Skeletal muscle tissue (tissue), 4 donors: Measurements from ENCODE around the gene SFMBT2. TPM values are rescaled to one million over a fixed set of nuclear protein-coding genes. Genes with fewer than 3 reads are reported as not detected.

Experiments
- H3K27ac ChIP-seq: one replicate; pipeline ENCODE4 v1.7.0; 2013; ENCODE audit warnings: mild to moderate bottlenecking, low read depth, low read length, inconsistent platforms
- H3K27me3 ChIP-seq, 3 donors: one replicate each; pipeline ENCODE4 v1.7.0; 2013; ENCODE audit warnings: low read length in 3 of 3; ENCODE audit not compliant: control insufficient read depth in 3 of 3, insufficient read depth in 3 of 3
- H3K36me3 ChIP-seq, 3 donors: one replicate each; pipeline ENCODE4 v1.7.0; 2013; ENCODE audit warnings: low read length in 3 of 3; ENCODE audit not compliant: control insufficient read depth in 3 of 3, insufficient read depth in 3 of 3
- H3K4me1 ChIP-seq, 3 donors: one replicate each; pipeline ENCODE4 v1.7.0; 2013; ENCODE audit warnings: low read length in 3 of 3, mild to moderate bottlenecking in 3 of 3; ENCODE audit not compliant: control insufficient read depth in 3 of 3, insufficient read depth in 3 of 3
- H3K4me3 ChIP-seq, 3 donors: one replicate each; pipeline ENCODE4 v1.7.0; 2013; ENCODE audit warnings: low read length in 3 of 3
- H3K9ac ChIP-seq, 3 donors: one replicate each; pipeline ENCODE4 v1.7.0; 2013; ENCODE audit warnings: low read length in 3 of 3, mild to moderate bottlenecking in 3 of 3, moderate library complexity in 2 of 3, low read depth in 1 of 3
- H3K9me3 ChIP-seq, 3 donors: one replicate each; pipeline ENCODE4 v1.7.0; 2013; ENCODE audit warnings: low read length in 3 of 3; ENCODE audit not compliant: control insufficient read depth in 3 of 3
- total RNA-seq: library from RNA; depleted of rRNA; stranded (reverse); fragments of >200 nt; gene quantifications from one replicate; pipeline ENCODE4 v1.2.3, GENCODE V29; 2014
- donor health status: Osteomylitis.

The SFMBT2 gene
- total RNA-seq, 1 donor from 2014 or later, result 12.5 TPM

- H3K36me3 ChIP-seq, result no peaks in the 10 kb centered on the region
- H3K27ac ChIP-seq, result no peak overlapping the region
- H3K9me3 ChIP-seq, result no peaks in the 10 kb centered on the region
- H3K27me3 ChIP-seq, result no peaks in the 10 kb centered on the region
- H3K9ac ChIP-seq, result no peak overlapping the region
- H3K4me3 ChIP-seq, result no peak overlapping the region
- no peaks in the 10 kb centered on the region for H3K4me1 ChIP-seq
Measured at GRCh38 chr10:7282457-7282856, 128.4 kb downstream of the SFMBT2 start.

- H3K4me1 ChIP-seq, result no peaks in the 10 kb centered on the region
- no peaks in the 10 kb centered on the region for H3K27me3 ChIP-seq
- H3K9me3 ChIP-seq, result no peaks in the 10 kb centered on the region
- H3K36me3 ChIP-seq, result no peaks in the 10 kb centered on the region
- H3K27ac ChIP-seq, result no peak overlapping the region
- no peak overlapping the region for H3K4me3 ChIP-seq
- no peak overlapping the region for H3K9ac ChIP-seq
Measured at GRCh38 chr10:7281429-7281828, 129.4 kb downstream of the SFMBT2 start.

GRCh38 chr10:7279303-7279702 is 131.5 kb downstream of the SFMBT2 start:
- Histone ChIP-seq H3K9ac (no peak overlapping the region), H3K27ac (no peak overlapping the region), H3K4me3 (no peak overlapping the region), H3K36me3 (no peaks in the 10 kb centered on the region), H3K27me3 (no peaks in the 10 kb centered on the region), H3K9me3 (no peaks in the 10 kb centered on the region), H3K4me1 (no peaks in the 10 kb centered on the region)

- Histone ChIP-seq H3K4me1 (no peaks in the 10 kb centered on the region), H3K27ac (no peak overlapping the region), H3K9ac (no peak overlapping the region), H3K4me3 (no peak overlapping the region), H3K27me3 (no peaks in the 10 kb centered on the region), H3K36me3 (no peaks in the 10 kb centered on the region), H3K9me3 (no peaks in the 10 kb centered on the region)
Measured at GRCh38 chr10:7277867-7278266, 133.0 kb downstream of the SFMBT2 start.

- no peak overlapping the region for H3K9ac ChIP-seq
- H3K36me3 ChIP-seq, result no peaks in the 10 kb centered on the region
- H3K4me3 ChIP-seq, result no peak overlapping the region
- no peak overlapping the region for H3K27ac ChIP-seq
- H3K27me3 ChIP-seq, result no peaks in the 10 kb centered on the region
- H3K4me1 ChIP-seq, result no peaks in the 10 kb centered on the region
- H3K9me3 ChIP-seq, result no peaks in the 10 kb centered on the region
Measured at GRCh38 chr10:7277432-7277831, 133.4 kb downstream of the SFMBT2 start.

GRCh38 chr10:7275761-7276440 is 134.9 kb downstream of the SFMBT2 start:
- Histone ChIP-seq H3K27ac (no peak overlapping the region), H3K36me3 (no peaks in the 10 kb centered on the region), H3K27me3 (no peaks in the 10 kb centered on the region), H3K4me3 (no peak overlapping the region), H3K4me1 (no peaks in the 10 kb centered on the region), H3K9ac (no peak overlapping the region), H3K9me3 (no peaks in the 10 kb centered on the region)

GRCh38 chr10:7274293-7274692 is 136.5 kb downstream of the SFMBT2 start:
- Histone ChIP-seq H3K27me3 (no peaks in the 10 kb centered on the region), H3K27ac (no peak overlapping the region), H3K9me3 (no peaks in the 10 kb centered on the region)

GRCh38 chr10:7272008-7272407 is 138.8 kb downstream of the SFMBT2 start:
- Histone ChIP-seq H3K36me3 (no peaks in the 10 kb centered on the region), H3K4me1 (peaks cover 5 to 13% (median 8%) of the 10 kb centered on the region in 3 donors), H3K27me3 (no peaks in the 10 kb centered on the region), H3K9ac (no peak overlapping the region), H3K27ac (no peak overlapping the region), H3K9me3 (no peaks in the 10 kb centered on the region), H3K4me3 (no peak overlapping the region)

More at GRCh38 chr10:7274293-7274692, 136.5 kb downstream of the SFMBT2 start:
- no peak overlapping the region for H3K4me3 ChIP-seq
- H3K9ac ChIP-seq, result no peak overlapping the region
- H3K36me3 ChIP-seq, result no peaks in the 10 kb centered on the region
- peaks cover 5 to 9% (median 7%) of the 10 kb centered on the region in 3 donors for H3K4me1 ChIP-seq

GRCh38 chr10:7269988-7270387 is 140.8 kb downstream of the SFMBT2 start:
- Histone ChIP-seq H3K36me3 (no peaks in the 10 kb centered on the region), H3K4me1 (peaks cover 8 to 13% (median 8%) of the 10 kb centered on the region in 3 donors), H3K9ac (no peak overlapping the region), H3K9me3 (no peaks in the 10 kb centered on the region), H3K4me3 (no peak overlapping the region), H3K27me3 (no peaks in the 10 kb centered on the region), H3K27ac (no peak overlapping the region)

- H3K9me3 ChIP-seq, result no peaks in the 10 kb centered on the region
- H3K4me3 ChIP-seq, result no peak overlapping the region
- no peaks in the 10 kb centered on the region for H3K36me3 ChIP-seq
- H3K4me1 ChIP-seq, result peaks cover 8 to 13% (median 8%) of the 10 kb centered on the region in 3 donors
- no peak overlapping the region for H3K9ac ChIP-seq
- H3K27me3 ChIP-seq, result no peaks in the 10 kb centered on the region
- H3K27ac ChIP-seq, result no peak overlapping the region
Measured at GRCh38 chr10:7267142-7267541, 143.7 kb downstream of the SFMBT2 start.
